Hepatocyte (in vitro differentiated cells): ENCODE results near the gene ABCB10.

Experiments
- EZH2 ChIP-seq: fragments of 200-600 bp; sonication (generic); IDR thresholded peaks from 2 replicates; pipeline ENCODE4 v1.6.1; 2016; ENCODE audit warnings: antibody characterized with exemption, mild to moderate bottlenecking, borderline replicate concordance
- EZH2phosphoT487 ChIP-seq: fragments of 200-600 bp; sonication (generic); IDR thresholded peaks from one replicate; pipeline ENCODE4 v1.6.1; 2018; ENCODE audit warnings: antibody characterized with exemption, mild to moderate bottlenecking, low read depth, moderate library complexity; ENCODE audit not compliant: unreplicated experiment, severe bottlenecking
- TF ChIP-seq, protein P1 (sequence below): fragments of 200-600 bp; sonication (generic); IDR thresholded peaks from 2 replicates; pipeline ENCODE4 v1.5.1; 2016; ENCODE audit warnings: antibody characterized with exemption, mild to moderate bottlenecking; ENCODE audit not compliant: poor library complexity

- TF ChIP-seq, protein P1, sequence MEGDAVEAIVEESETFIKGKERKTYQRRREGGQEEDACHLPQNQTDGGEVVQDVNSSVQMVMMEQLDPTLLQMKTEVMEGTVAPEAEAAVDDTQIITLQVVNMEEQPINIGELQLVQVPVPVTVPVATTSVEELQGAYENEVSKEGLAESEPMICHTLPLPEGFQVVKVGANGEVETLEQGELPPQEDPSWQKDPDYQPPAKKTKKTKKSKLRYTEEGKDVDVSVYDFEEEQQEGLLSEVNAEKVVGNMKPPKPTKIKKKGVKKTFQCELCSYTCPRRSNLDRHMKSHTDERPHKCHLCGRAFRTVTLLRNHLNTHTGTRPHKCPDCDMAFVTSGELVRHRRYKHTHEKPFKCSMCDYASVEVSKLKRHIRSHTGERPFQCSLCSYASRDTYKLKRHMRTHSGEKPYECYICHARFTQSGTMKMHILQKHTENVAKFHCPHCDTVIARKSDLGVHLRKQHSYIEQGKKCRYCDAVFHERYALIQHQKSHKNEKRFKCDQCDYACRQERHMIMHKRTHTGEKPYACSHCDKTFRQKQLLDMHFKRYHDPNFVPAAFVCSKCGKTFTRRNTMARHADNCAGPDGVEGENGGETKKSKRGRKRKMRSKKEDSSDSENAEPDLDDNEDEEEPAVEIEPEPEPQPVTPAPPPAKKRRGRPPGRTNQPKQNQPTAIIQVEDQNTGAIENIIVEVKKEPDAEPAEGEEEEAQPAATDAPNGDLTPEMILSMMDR = no peak
- no peak for TF ChIP-seq EZH2
- no peak for TF ChIP-seq EZH2phosphoT487
Measured at GRCh38 chr1:229495782-229496181, 62.7 kb downstream of the ABCB10 start.
